SJSA1 (cell line): ENCODE data around the gene PRDX2. TPM values are rescaled to one million over a fixed set of nuclear protein-coding genes. Genes with fewer than 3 reads are reported as not detected.

Experiments used
- DNase-seq, 2 experiments: peaks; one replicate each; pipeline ENCODE4 v3.0.0-alpha.2; 2015 to 2020; ENCODE audit warnings: low spot score in 2 of 2, low read depth in 1 of 2
- H3K27ac ChIP-seq: fragments of 250-450 bp; sonication (Bioruptor Pico); 2 replicates; pipeline ENCODE4 v1.5.1; 2020; ENCODE audit warnings: mild to moderate bottlenecking, moderate library complexity
- H3K27me3 ChIP-seq: fragments of 250-450 bp; sonication (Bioruptor Pico); replicated peaks from 2 replicates; pipeline ENCODE4 v1.5.1; 2020; ENCODE audit warnings: mild to moderate bottlenecking, moderate library complexity
- H3K36me3 ChIP-seq: fragments of 250-450 bp; sonication (Bioruptor Pico); 2 replicates; pipeline ENCODE4 v1.5.1; 2020; ENCODE audit warnings: mild to moderate bottlenecking
- H3K4me1 ChIP-seq: fragments of 250-450 bp; sonication (Bioruptor Pico); replicated peaks from 2 replicates; pipeline ENCODE4 v1.6.1; 2021; ENCODE audit warnings: mild to moderate bottlenecking
- H3K4me3 ChIP-seq: fragments of 250-450 bp; sonication (Bioruptor Pico); 2 replicates; pipeline ENCODE4 v1.5.1; 2020; ENCODE audit warnings: mild to moderate bottlenecking
- H3K9me3 ChIP-seq: fragments of 250-450 bp; sonication (Bioruptor Pico); replicated peaks from 2 replicates; pipeline ENCODE4 v1.5.1; 2020; ENCODE audit warnings: mild to moderate bottlenecking
- total RNA-seq: library from RNA; depleted of rRNA; stranded (reverse); fragments of >200 nt; shearing (Covaris generic); gene quantifications from 2 replicates; pipeline ENCODE4 v1.2.3, GENCODE V29; 2014

The PRDX2 gene
- total RNA-seq, 1 experiment from 2014 or later = 4.6 TPM

GRCh38 chr19:12773571-12773970 lies 28.0 kb downstream of the PRDX2 start:
- no peak overlapping the region for H3K4me3 ChIP-seq
- H3K9me3 ChIP-seq = no peaks in the 10 kb centered on the region
- H3K4me1 ChIP-seq = peaks cover 21% of the 10 kb centered on the region
- no peaks in the 10 kb centered on the region for H3K27me3 ChIP-seq
- 0 out of 2 replicates have a peak, but pooled peaks cover 4% of the 10 kb centered on the region for H3K36me3 ChIP-seq
- DNase-seq = peak; percentile 26 to 47
- H3K27ac ChIP-seq = no peak overlapping the region

- peaks cover 13% of the 10 kb centered on the region for H3K4me1 ChIP-seq
- H3K9me3 ChIP-seq = no peaks in the 10 kb centered on the region
- H3K4me3 ChIP-seq = no peak overlapping the region
- 0 out of 2 replicates have a peak, but pooled peaks cover 4% of the 10 kb centered on the region for H3K36me3 ChIP-seq
- H3K27ac ChIP-seq = no peak overlapping the region
- H3K27me3 ChIP-seq = no peaks in the 10 kb centered on the region
- no peak for DNase-seq
Measured at GRCh38 chr19:12772323-12772722, 29.3 kb downstream of the PRDX2 start.

GRCh38 chr19:12770922-12771321 lies 30.7 kb downstream of the PRDX2 start:
- no peak for DNase-seq
- Histone ChIP-seq H3K36me3 (0 out of 2 replicates have a peak, but pooled peaks cover 4% of the 10 kb centered on the region), H3K27ac (no peak overlapping the region), H3K9me3 (no peaks in the 10 kb centered on the region), H3K4me1 (peaks cover 11% of the 10 kb centered on the region), H3K4me3 (no peak overlapping the region), H3K27me3 (no peaks in the 10 kb centered on the region)

GRCh38 chr19:12769689-12770088 lies 31.9 kb downstream of the PRDX2 start:
- Histone ChIP-seq H3K4me3 (no peak overlapping the region), H3K9me3 (no peaks in the 10 kb centered on the region), H3K27ac (no peak overlapping the region), H3K36me3 (no peaks in the 10 kb centered on the region), H3K4me1 (peaks cover 9% of the 10 kb centered on the region), H3K27me3 (no peaks in the 10 kb centered on the region)
- no peak for DNase-seq

GRCh38 chr19:12767666-12768065 lies 33.9 kb downstream of the PRDX2 start:
- Histone ChIP-seq H3K4me3 (no peak overlapping the region), H3K9me3 (no peaks in the 10 kb centered on the region), H3K27me3 (no peaks in the 10 kb centered on the region), H3K4me1 (0 out of 2 replicates have a peak, but pooled peaks cover 3% of the 10 kb centered on the region), H3K36me3 (0 out of 2 replicates have a peak, but pooled peaks cover 2% of the 10 kb centered on the region), H3K27ac (no peak overlapping the region)
- no peak for DNase-seq

- no peak overlapping the region for H3K4me3 ChIP-seq
- H3K4me1 ChIP-seq = 0 out of 2 replicates have a peak, but pooled peaks cover 3% of the 10 kb centered on the region
- H3K36me3 ChIP-seq = 0 out of 2 replicates have a peak, but pooled peaks cover 2% of the 10 kb centered on the region
- H3K27me3 ChIP-seq = no peaks in the 10 kb centered on the region
- H3K27ac ChIP-seq = no peak overlapping the region
- no peaks in the 10 kb centered on the region for H3K9me3 ChIP-seq
- no peak for DNase-seq
Measured at GRCh38 chr19:12767150-12767549, 34.5 kb downstream of the PRDX2 start.

GRCh38 chr19:12766051-12766521 lies 35.5 kb downstream of the PRDX2 start:
- Histone ChIP-seq H3K36me3 (0 out of 2 replicates have a peak, but pooled peaks cover 2% of the 10 kb centered on the region), H3K4me1 (0 out of 2 replicates have a peak, but pooled peaks cover 3% of the 10 kb centered on the region), H3K27me3 (no peaks in the 10 kb centered on the region), H3K4me3 (peak overlapping the region; percentile 37), H3K9me3 (no peaks in the 10 kb centered on the region), H3K27ac (no peak overlapping the region)
- DNase-seq = peak; percentile 90 to 93

- no peak for DNase-seq
Measured at GRCh38 chr19:12764698-12765097, 36.9 kb downstream of the PRDX2 start.

GRCh38 chr19:12763100-12763499 lies 38.5 kb downstream of the PRDX2 start:
- Histone ChIP-seq H3K9me3 (no peaks in the 10 kb centered on the region), H3K4me1 (0 out of 2 replicates have a peak, but pooled peaks cover 3% of the 10 kb centered on the region), H3K36me3 (0 out of 2 replicates have a peak, but pooled peaks cover 2% of the 10 kb centered on the region), H3K27me3 (no peaks in the 10 kb centered on the region), H3K4me3 (no peak overlapping the region), H3K27ac (no peak overlapping the region)
- no peak for DNase-seq

More at GRCh38 chr19:12764698-12765097, 36.9 kb downstream of the PRDX2 start:
- 0 out of 2 replicates have a peak, but pooled peaks cover 2% of the 10 kb centered on the region for H3K36me3 ChIP-seq
- H3K4me1 ChIP-seq = 0 out of 2 replicates have a peak, but pooled peaks cover 3% of the 10 kb centered on the region
- H3K4me3 ChIP-seq = no peak overlapping the region
- no peak overlapping the region for H3K27ac ChIP-seq
- no peaks in the 10 kb centered on the region for H3K9me3 ChIP-seq
- no peaks in the 10 kb centered on the region for H3K27me3 ChIP-seq

- H3K9me3 ChIP-seq = no peaks in the 10 kb centered on the region
- peaks cover 8% of the 10 kb centered on the region; the same call in 1 of the 2 replicates for H3K4me1 ChIP-seq
- no peak overlapping the region for H3K27ac ChIP-seq
- no peak for DNase-seq
- 0 out of 2 replicates have a peak, but pooled peaks cover 2% of the 10 kb centered on the region for H3K36me3 ChIP-seq
- no peak overlapping the region for H3K4me3 ChIP-seq
- H3K27me3 ChIP-seq = no peaks in the 10 kb centered on the region
Measured at GRCh38 chr19:12759686-12760085, 41.9 kb downstream of the PRDX2 start.

GRCh38 chr19:12757544-12758274 lies 43.9 kb downstream of the PRDX2 start:
- Histone ChIP-seq H3K27me3 (peaks cover 8% of the 10 kb centered on the region), H3K4me3 (peak overlapping the region; percentile 31), H3K9me3 (no peaks in the 10 kb centered on the region), H3K4me1 (peaks cover 8% of the 10 kb centered on the region; the same call in 1 of the 2 replicates), H3K36me3 (no peaks in the 10 kb centered on the region), H3K27ac (no peak overlapping the region)
- DNase-seq = peak; percentile 76 to 79

- no peaks in the 10 kb centered on the region for H3K36me3 ChIP-seq
- H3K27me3 ChIP-seq = peaks cover 20% of the 10 kb centered on the region
- no peak overlapping the region for H3K27ac ChIP-seq
- no peaks in the 10 kb centered on the region for H3K9me3 ChIP-seq
- no peak for DNase-seq
- no peak overlapping the region for H3K4me3 ChIP-seq
- peaks cover 8% of the 10 kb centered on the region; the same call in 1 of the 2 replicates for H3K4me1 ChIP-seq
Measured at GRCh38 chr19:12756150-12756883, 45.3 kb downstream of the PRDX2 start.

GRCh38 chr19:12754465-12755196 lies 47.0 kb downstream of the PRDX2 start:
- no peaks in the 10 kb centered on the region for H3K9me3 ChIP-seq
- no peak overlapping the region for H3K4me3 ChIP-seq
- no peak for DNase-seq
- no peaks in the 10 kb centered on the region for H3K36me3 ChIP-seq
- H3K4me1 ChIP-seq = peaks cover 21% of the 10 kb centered on the region
- H3K27ac ChIP-seq = no peak overlapping the region
- H3K27me3 ChIP-seq = peaks cover 35% of the 10 kb centered on the region
